Activated naive CD4-positive, alpha-beta T cell treated with anti-CD3 and anti-CD28 coated beads, Interleukin-2, amount 10 ng/mL, durations not matched to agents 7 days and 5 days (primary cell): ENCODE data around the gene MTFR2.

Source experiments
- CTCF ChIA-PET: fragments of 350-600 bp; sonication (Branson Sonifier 250); formaldehyde crosslinking; loops from one replicate; lab custom pipeline; 2021; ENCODE audit warnings: antibody characterized with exemption; lab: Charles Lee
- DNase-seq: peaks from one replicate; pipeline ENCODE4 v3.0.0-alpha.2; 2020
- H3K27ac Mint-ChIP-seq: one replicate; pipeline ENCODE4 v1.8.0; 2021; ENCODE audit warnings: mild to moderate bottlenecking, moderate library complexity, mixed read lengths
- H3K27me3 Mint-ChIP-seq: one replicate; pipeline ENCODE4 v1.8.0; 2021; ENCODE audit warnings: mild to moderate bottlenecking, mixed read lengths
- H3K36me3 Mint-ChIP-seq: one replicate; pipeline ENCODE4 v1.8.0; 2021; ENCODE audit warnings: mixed read lengths
- H3K4me1 Mint-ChIP-seq: one replicate; pipeline ENCODE4 v1.8.0; 2021; ENCODE audit warnings: mixed read lengths
- H3K4me3 Mint-ChIP-seq: one replicate; pipeline ENCODE4 v1.8.0; 2021; ENCODE audit warnings: mild to moderate bottlenecking, moderate library complexity, mixed read lengths
- H3K9me3 Mint-ChIP-seq: one replicate; pipeline ENCODE4 v1.8.0; 2021; ENCODE audit warnings: mixed read lengths

Gene MTFR2

DNA sequence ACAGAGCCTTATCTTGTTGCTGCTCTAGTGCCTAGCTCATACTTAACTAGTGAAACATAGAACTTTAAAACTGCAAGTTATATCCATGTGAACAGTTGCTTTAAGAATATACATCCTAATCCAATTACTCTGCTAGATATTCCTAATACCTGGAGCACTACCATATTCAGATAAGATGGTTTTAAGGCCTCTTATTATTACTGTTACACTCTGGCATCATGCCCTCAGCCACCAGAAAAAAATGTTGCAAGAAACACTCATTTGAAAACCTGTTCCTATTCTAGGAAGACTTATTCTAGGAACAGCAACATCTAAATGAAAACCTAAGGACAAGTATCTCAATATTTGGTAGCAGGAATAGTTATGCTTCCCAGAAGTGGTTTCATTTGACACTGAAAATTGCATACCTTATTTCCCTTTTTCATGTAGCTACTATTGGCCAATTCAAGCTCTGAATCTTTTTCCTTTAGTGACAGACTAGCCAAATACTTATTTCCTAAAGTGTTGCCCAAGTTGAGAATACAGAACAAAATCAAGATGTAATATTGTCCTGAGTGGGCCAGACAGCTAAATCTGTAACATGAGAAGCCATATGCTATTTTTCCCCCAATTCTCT is 4.8 kb upstream of the MTFR2 start:
- H3K27ac Mint-ChIP-seq: no peak overlapping the region
- H3K27me3 Mint-ChIP-seq: peaks cover 4% of the 10 kb centered on the region
- no peaks in the 10 kb centered on the region for H3K9me3 Mint-ChIP-seq
- CTCF ChIA-PET: interaction anchor here (0.8 to 1.1 kb wide), 3 partner anchors 29 to 578 kb away, joined by 3 read pairs; no protein-coding TSS in a partner anchor
- peaks cover 28% of the 10 kb centered on the region for H3K4me1 Mint-ChIP-seq
- peaks cover 29% of the 10 kb centered on the region for H3K36me3 Mint-ChIP-seq
- no peak for DNase-seq
- no peak overlapping the region for H3K4me3 Mint-ChIP-seq

DNA sequence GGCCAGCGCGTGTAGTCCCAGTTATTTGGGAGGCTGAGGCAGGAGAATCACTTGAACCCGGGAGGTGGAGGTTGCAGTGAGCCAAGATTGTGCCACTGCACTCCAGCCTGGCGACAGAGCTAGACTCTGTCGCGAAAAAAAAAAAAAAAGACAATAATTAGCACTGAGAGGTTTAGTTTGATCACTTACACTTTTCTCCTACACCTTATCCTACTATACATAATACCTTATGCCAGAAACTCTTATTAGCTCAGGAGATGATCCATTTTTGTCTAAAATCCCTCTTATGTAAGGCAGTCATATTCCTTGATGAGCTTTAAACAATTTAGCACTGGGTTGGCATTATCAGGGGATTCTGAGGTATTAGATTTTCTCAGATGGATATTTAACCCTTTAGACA is 3.6 kb upstream of the MTFR2 start:
- no peak overlapping the region for H3K27ac Mint-ChIP-seq
- no peaks in the 10 kb centered on the region for H3K9me3 Mint-ChIP-seq
- H3K36me3 Mint-ChIP-seq: peaks cover 30% of the 10 kb centered on the region
- DNase-seq: no peak
- H3K4me3 Mint-ChIP-seq: no peak overlapping the region
- peaks cover 39% of the 10 kb centered on the region for H3K4me1 Mint-ChIP-seq
- peaks cover 5% of the 10 kb centered on the region for H3K27me3 Mint-ChIP-seq
- CTCF ChIA-PET: no interaction called here

DNA sequence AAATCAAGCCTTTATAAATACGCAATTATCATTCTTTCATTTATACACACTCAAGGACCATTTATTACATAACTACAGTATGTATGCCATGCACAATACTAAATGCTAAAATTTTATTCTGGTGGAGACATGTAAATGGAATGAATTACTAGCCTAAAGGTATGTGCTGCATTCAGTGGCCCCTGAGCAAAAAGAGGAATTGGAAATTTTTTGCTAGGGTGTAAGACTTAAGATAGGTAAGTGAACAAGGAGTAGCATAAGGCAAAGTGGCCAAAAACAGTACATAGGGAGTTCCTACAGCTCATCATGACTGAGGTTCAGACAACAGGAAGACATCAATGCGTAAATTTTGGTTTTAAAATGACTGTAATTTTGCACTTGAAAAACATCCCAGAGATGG is 2.3 kb upstream of the MTFR2 start:
- DNase-seq: no peak
- Mint-ChIP-seq H3K9me3 (no peaks in the 10 kb centered on the region), H3K27me3 (peaks cover 5% of the 10 kb centered on the region), H3K4me1 (peaks cover 52% of the 10 kb centered on the region), H3K36me3 (peaks cover 33% of the 10 kb centered on the region), H3K27ac (no peak overlapping the region), H3K4me3 (no peak overlapping the region)
- CTCF ChIA-PET: no interaction called here

DNA sequence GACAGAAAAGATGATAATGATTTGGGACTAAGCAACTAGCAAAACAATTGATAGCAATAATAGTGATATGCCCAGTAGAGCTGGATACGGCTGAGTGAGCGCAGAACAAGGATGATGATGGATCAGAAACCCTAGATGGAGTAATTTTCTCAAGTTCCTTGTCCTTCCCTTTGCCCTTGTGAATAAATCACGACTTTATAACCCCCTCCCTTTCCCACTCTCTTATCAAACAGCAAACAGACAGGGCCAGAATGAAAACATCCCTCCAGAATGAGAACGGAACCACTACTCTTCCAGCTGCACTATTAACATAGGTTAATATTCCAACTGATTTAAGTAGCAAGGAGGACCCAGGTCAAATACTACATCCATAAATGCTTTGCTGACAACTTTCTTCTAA is 1.3 kb upstream of the MTFR2 start:
- peaks cover 5% of the 10 kb centered on the region for H3K27me3 Mint-ChIP-seq
- no peak for DNase-seq
- H3K9me3 Mint-ChIP-seq: no peaks in the 10 kb centered on the region
- peaks cover 57% of the 10 kb centered on the region for H3K4me1 Mint-ChIP-seq
- peaks cover 38% of the 10 kb centered on the region for H3K36me3 Mint-ChIP-seq
- H3K27ac Mint-ChIP-seq: no peak overlapping the region
- peak overlapping the region; percentile 91 for H3K4me3 Mint-ChIP-seq
- CTCF ChIA-PET: interaction anchor here (1.2 to 1.8 kb wide), 2 partner anchors 41 to 66 kb away, joined by 3 to 10 read pairs; no protein-coding TSS in a partner anchor

DNA sequence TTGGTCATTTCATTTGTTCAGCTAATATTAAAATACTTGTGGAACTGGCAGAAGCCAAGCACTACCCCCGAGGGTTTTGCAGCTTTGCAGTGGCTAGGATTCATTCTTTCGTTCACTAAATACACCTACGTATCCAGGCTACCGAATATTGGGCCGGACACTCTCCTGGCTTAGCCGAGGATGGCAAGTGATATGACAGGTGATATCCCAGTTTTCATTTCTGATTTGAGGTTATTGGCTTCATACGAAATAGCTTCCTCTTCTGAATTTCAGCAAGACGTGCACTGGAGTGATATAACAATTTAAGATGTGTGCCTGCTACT is 536 bp upstream of the MTFR2 start:
- DNase-seq: no peak
- peak overlapping the region; percentile 91 for H3K4me3 Mint-ChIP-seq
- H3K9me3 Mint-ChIP-seq: no peaks in the 10 kb centered on the region
- peaks cover 5% of the 10 kb centered on the region for H3K27me3 Mint-ChIP-seq
- H3K27ac Mint-ChIP-seq: peak overlapping the region; percentile 86
- CTCF ChIA-PET: interaction anchor here (1.1 to 1.8 kb wide), 5 partner anchors 24 to 67 kb away, joined by 3 to 10 read pairs (median 4); no protein-coding TSS in a partner anchor
- peaks cover 57% of the 10 kb centered on the region for H3K4me1 Mint-ChIP-seq
- peaks cover 42% of the 10 kb centered on the region for H3K36me3 Mint-ChIP-seq

DNA sequence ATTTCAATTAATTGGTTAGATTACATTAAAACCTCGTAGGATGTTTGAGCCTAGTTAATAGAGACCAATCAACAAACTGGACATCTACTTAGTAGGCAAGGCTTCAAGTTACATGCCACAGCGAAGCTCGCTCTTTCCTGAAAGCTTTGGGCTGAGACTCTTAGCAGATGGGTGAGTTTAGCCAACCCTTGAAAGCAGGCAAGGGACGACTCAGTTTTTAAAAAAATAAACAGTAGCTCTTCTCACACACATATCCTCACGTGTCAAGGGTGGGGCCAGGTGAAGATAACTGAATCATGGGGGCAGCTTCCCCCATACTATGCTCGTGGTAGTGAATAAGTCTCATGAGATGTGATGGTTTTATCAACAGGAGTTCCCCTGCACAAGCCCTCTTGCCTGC is 775 bp downstream of the MTFR2 start:
- DNase-seq: no peak
- Mint-ChIP-seq H3K27ac (peak overlapping the region; percentile 86), H3K27me3 (peaks cover 5% of the 10 kb centered on the region), H3K36me3 (peaks cover 43% of the 10 kb centered on the region), H3K4me3 (peak overlapping the region; percentile 91), H3K4me1 (peaks cover 53% of the 10 kb centered on the region), H3K9me3 (no peaks in the 10 kb centered on the region)
- CTCF ChIA-PET: interaction anchor here (0.6 to 1.2 kb wide), 2 partner anchors 24 to 714 kb away, joined by 3 read pairs; no protein-coding TSS in a partner anchor

DNA sequence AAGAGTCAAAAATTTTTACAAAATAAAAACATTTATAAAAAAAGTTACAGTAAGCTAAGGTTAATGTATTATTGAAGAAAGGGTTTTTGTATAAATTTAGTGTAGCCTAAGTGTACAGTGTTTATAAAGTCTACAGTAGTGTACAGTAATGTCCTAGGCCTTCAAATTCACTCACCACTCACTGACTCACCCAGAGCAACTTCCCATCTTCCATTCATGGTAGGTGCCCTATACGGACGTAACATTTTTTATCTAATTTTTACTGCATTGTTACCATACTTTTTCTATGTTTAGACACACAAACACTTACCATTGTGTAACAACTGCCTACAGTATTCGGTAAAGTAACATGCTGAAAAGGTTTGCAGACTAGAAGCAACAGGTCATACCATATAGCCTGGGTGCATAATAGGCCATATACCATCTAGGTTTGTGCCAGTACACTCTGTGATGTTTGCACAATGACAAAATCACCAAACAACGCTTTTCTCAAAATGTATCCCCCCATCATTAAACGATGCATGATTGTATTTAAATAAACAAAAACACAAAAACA is 6.0 kb downstream of the MTFR2 start:
- H3K27ac Mint-ChIP-seq: no peak overlapping the region
- DNase-seq: no peak
- no peaks in the 10 kb centered on the region for H3K27me3 Mint-ChIP-seq
- no peak overlapping the region for H3K4me3 Mint-ChIP-seq
- CTCF ChIA-PET: interaction anchor here (0.8 kb wide), 1 partner anchor 73 kb away, joined by 3 read pairs; no protein-coding TSS in a partner anchor
- peaks cover 25% of the 10 kb centered on the region for H3K4me1 Mint-ChIP-seq
- H3K9me3 Mint-ChIP-seq: no peaks in the 10 kb centered on the region
- peaks cover 56% of the 10 kb centered on the region for H3K36me3 Mint-ChIP-seq

DNA sequence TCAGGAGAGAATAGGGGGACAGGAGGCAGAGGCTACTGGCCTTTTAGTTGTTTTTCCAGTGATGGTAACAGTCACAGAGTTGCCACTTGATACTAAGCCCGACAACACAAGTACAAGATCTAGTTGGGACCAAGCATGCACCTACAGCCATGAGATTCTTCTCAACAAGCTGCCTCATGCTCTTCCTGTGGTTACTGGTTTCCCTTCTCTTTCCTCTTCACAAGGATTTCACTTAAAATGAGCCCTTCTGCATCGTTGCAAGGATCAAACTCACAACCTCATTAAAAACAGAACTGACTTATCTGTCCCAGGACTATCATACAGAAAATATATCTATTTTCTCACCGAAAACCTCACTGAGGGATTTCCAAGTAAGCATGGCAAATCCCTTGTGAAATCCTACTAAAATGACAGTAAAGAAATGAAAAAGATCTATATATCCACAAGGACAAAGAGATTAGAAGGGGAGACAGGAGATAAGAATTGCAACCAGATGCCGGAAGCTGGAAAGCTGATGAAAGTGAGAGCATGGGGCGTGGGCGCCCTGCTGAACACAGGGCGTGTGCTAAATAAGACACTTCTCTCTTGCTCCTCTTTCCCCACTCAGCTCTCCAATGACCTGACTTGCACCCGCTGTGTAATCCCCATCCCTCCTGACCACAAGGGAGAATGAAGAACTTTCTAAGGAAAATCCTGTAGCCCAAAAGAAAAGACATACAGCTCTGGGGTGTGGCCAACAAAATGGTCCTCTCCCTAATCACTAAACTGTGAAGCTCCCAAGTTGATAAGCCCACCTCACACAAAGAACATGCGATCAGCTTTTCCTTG is 13.4 kb downstream of the MTFR2 start:
- CTCF ChIA-PET: interaction anchor here (0.6 to 3.5 kb wide), 3 partner anchors 10 to 786 kb away, joined by 3 to 21 read pairs (median 4); no protein-coding TSS in a partner anchor
- Mint-ChIP-seq H3K36me3 (peaks cover 45% of the 10 kb centered on the region), H3K4me3 (no peak overlapping the region), H3K27ac (peak overlapping the region; percentile 24), H3K9me3 (no peaks in the 10 kb centered on the region), H3K4me1 (peaks cover 21% of the 10 kb centered on the region), H3K27me3 (no peaks in the 10 kb centered on the region)
- DNase-seq: no peak

DNA sequence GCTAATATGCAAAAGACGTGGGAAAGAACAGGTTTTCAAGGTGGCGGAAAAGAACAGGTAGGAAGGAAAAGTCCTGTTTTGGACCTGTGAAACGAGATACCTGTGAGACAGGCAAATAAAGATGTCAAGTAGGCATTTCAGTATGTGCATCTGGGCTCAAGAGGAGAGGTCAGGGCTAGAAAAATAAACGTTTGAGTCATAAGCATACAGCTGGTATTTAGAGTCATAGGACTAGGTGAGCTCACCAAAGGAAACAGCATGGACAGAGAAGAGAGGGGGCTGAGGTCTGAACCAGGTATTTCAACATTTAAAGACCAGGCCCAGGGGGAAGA is 14.9 kb downstream of the MTFR2 start:
- Mint-ChIP-seq H3K4me3 (no peak overlapping the region), H3K4me1 (peaks cover 21% of the 10 kb centered on the region), H3K27me3 (no peaks in the 10 kb centered on the region), H3K36me3 (peaks cover 49% of the 10 kb centered on the region), H3K9me3 (no peaks in the 10 kb centered on the region), H3K27ac (no peak overlapping the region)
- CTCF ChIA-PET: interaction anchor here (3.5 kb wide), 1 partner anchor 9 kb away, joined by 21 read pairs; no protein-coding TSS in a partner anchor
- DNase-seq: no peak

DNA sequence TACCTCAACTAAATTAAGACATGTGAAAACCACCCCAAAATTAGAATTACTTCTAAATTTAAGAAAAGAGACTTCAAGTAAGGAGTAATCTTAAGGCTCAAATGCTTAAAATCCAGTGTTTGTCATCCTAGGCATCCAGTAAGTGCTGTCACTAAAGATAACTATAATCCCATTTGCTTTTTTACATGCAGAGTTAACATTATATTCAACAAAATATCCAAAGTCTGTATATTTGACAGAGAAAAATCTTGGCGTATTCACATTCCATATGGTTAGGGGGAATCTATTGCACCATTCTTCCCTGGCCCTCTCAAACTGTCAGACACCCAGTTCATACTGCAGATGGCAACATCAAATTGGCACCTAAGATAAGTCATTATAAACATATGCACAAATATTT is 17.4 kb downstream of the MTFR2 start:
- no peak for DNase-seq
- H3K36me3 Mint-ChIP-seq: peaks cover 41% of the 10 kb centered on the region
- H3K9me3 Mint-ChIP-seq: no peaks in the 10 kb centered on the region
- H3K27me3 Mint-ChIP-seq: no peaks in the 10 kb centered on the region
- H3K4me1 Mint-ChIP-seq: peaks cover 18% of the 10 kb centered on the region
- no peak overlapping the region for H3K27ac Mint-ChIP-seq
- CTCF ChIA-PET: no interaction called here
- no peak overlapping the region for H3K4me3 Mint-ChIP-seq

DNA sequence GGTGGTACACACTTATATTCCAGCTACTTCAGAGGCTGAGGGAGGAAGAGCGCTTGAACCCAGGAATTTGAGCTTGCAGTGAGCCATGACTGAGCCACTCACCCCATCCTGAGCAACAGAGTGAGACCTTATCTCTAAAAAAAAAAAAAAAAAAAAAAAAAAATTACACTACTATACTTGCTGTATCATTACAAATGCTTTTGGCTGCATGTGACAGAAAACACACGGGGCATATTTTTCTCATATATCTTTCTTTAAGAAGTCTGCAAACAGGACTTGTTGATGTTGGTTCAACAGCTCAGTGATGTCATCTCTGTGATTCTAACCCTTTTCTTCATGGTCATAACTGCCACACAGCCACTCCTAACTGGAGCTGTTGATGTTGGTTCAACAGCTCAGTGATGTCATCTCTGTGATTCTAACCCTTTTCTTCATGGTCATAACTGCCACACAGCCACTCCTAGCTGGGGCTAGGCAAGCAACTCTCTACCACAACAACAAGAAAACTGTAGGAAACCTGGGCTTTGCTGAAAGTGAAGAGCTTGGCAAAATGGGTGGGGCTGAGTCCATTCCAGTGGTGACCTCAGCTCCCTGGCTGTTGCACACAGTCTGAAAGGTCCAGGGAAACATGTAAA is 19.8 kb downstream of the MTFR2 start:
- Mint-ChIP-seq H3K27ac (no peak overlapping the region), H3K36me3 (peaks cover 32% of the 10 kb centered on the region), H3K9me3 (no peaks in the 10 kb centered on the region), H3K4me3 (no peak overlapping the region), H3K4me1 (peaks cover 2% of the 10 kb centered on the region), H3K27me3 (no peaks in the 10 kb centered on the region)
- DNase-seq: no peak
- CTCF ChIA-PET: interaction anchor here (0.8 to 1.2 kb wide), 3 partner anchors 11 to 690 kb away, joined by 3 to 4 read pairs (median 3); no protein-coding TSS in a partner anchor

DNA sequence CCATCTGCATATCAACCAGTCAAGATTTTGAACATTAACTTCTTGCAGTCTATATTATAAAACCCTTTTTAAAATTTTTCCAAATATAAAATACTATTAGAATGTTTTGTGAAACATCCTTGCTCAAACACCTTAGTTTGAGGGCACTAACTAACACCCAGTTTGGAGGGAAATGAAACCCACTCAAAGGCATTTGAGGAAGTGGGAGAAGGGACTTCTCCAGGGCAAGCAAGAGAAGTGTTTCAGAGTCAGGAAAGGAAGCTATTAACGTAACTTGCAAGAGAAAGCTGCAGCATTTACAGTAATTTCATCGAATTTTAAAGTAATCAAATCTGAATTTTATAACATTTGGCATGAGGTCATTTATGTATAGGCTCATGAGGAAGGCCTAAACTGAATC is 21.3 kb downstream of the MTFR2 start:
- no peaks in the 10 kb centered on the region for H3K9me3 Mint-ChIP-seq
- DNase-seq: no peak
- H3K27ac Mint-ChIP-seq: no peak overlapping the region
- no peaks in the 10 kb centered on the region for H3K4me1 Mint-ChIP-seq
- no peaks in the 10 kb centered on the region for H3K27me3 Mint-ChIP-seq
- CTCF ChIA-PET: no interaction called here
- H3K4me3 Mint-ChIP-seq: no peak overlapping the region
- H3K36me3 Mint-ChIP-seq: peaks cover 24% of the 10 kb centered on the region

DNA sequence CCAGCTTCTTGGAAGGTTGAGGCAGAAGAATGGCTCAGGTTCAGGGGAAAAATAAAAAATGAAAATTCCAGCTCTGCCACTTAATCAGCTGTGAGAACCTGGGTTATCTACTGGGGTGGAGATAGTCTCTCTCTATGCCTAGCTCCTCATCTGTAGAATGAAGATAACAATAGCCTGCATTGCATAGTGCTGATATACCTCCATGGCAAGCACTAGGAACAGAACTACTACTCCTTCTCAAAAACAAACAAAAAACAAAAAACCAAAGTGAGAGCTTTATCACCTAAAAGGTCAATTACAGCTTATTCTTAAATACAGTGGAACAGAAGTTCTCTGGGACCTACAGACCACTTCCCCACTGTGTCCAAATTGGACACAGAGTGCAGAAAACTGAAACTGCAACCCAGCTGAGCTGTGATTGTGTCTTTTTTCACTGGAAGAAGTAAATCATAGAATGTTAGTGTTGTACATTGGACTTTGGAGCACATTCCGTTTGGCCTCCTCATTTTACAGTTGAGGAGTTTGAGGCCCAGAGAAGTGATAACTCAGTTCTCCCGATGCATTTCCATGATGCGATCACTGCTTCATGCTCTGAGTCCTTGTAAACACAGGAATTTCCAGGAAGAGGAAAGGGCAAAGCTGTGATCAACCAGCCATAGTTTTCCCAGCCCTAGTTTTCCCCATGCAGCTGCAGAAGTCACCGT is 23.3 kb downstream of the MTFR2 start:
- H3K27ac Mint-ChIP-seq: no peak overlapping the region
- DNase-seq: no peak

More for the DNA sequence above, 23.3 kb downstream of the MTFR2 start:
- Mint-ChIP-seq H3K4me1 (no peaks in the 10 kb centered on the region), H3K27me3 (no peaks in the 10 kb centered on the region), H3K9me3 (no peaks in the 10 kb centered on the region), H3K36me3 (peaks cover 17% of the 10 kb centered on the region), H3K4me3 (no peak overlapping the region)
- CTCF ChIA-PET: interaction anchor here (0.6 to 2.7 kb wide), 41 partner anchors 7 to 802 kb away, joined by 3 to 40 read pairs (median 4); partner anchors contain the start of gene MTFR2
